ENCODE data around the gene CLCNKA. TPM values are rescaled to one million over a fixed set of nuclear protein-coding genes. Genes with fewer than 3 reads are reported as not detected.
"Not testable (repeated sequence)": the region's sequence is repeated elsewhere in the genome, so short reads cannot be mapped to it uniquely, and the experiment has no call there.

Gene CLCNKA
- total RNA-seq, 1 experiment from 2014 or later = not detected

DNA sequence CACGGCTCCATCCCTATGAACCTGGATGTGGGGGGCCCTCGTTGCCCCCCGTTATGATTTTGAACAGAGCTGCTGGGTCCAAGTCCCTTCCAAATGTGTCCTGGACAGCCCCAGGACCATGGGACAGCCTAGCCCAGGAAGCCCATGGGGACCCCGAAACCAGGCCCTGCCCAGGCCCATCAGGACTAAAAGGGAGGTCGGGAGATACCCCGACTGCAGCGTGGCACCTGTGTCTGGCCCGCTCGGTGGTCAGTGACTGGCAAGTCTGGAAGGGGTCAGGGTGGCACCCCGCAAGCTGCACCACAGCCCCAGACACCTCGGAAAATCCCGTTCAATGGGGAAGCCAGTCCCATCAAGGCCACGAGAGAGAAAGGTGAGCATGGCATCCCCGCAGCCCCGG lies 28.2 kb upstream of the CLCNKA start:
- no peak for DNase-seq
- Histone ChIP-seq H4K20me1 (ENCODE audit: insufficient read depth, low read depth, low read length) (no peaks in the 10 kb centered on the region), H3K4me2 (ENCODE audit: low read depth, low read length, poor library complexity, severe bottlenecking) (no peak overlapping the region), H3K4me1 (ENCODE audit: low read length) (peaks cover 5% of the 10 kb centered on the region), H3K36me3 (ENCODE audit: insufficient read depth, low read length) (no peaks in the 10 kb centered on the region), H3K9ac (ENCODE audit: low read length) (no peak overlapping the region), H3K27ac (ENCODE audit: low read length) (no peak overlapping the region), H2AFZ (ENCODE audit: low read length) (no peak overlapping the region), H3K4me3 (ENCODE audit: low read length) (no peak overlapping the region), H3K9me3 (ENCODE audit: low read length) (no peaks in the 10 kb centered on the region), H3K79me2 (ENCODE audit: low read length) (no peaks in the 10 kb centered on the region), H3K27me3 (ENCODE audit: low read length) (no peaks in the 10 kb centered on the region), H3K9me2 (replicated peaks; ENCODE audit: insufficient read depth, low read length) (no peaks in the 10 kb centered on the region)

DNA sequence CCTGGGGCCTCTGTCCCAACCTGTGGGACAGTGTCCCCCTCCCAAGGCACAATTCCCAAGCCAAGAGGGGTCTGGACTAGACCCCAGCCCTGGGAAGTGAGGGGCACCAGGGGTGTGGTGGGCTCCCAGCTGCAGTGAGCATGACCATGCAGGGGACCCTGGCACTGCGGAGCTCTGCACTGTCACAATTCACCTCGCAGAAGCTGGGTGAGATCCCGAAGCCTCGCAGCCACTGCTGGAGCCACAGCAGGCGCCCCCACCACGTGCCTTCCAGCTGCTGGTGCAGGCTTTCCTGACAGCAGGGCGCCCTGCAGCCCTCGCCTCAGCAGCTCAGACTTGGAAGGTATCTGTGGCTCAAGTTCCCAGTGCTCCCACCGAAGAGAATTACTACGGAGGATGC lies 27.8 kb upstream of the CLCNKA start:
- no peak overlapping the region for H3K4me2 ChIP-seq (ENCODE audit: low read depth, low read length, poor library complexity, severe bottlenecking)
- H3K9ac ChIP-seq (ENCODE audit: low read length) = no peak overlapping the region
- no peaks in the 10 kb centered on the region for H3K36me3 ChIP-seq (ENCODE audit: insufficient read depth, low read length)
- no peaks in the 10 kb centered on the region for H3K79me2 ChIP-seq (ENCODE audit: low read length)
- H3K4me1 ChIP-seq (ENCODE audit: low read length) = peaks cover 5% of the 10 kb centered on the region
- H2AFZ ChIP-seq (ENCODE audit: low read length) = no peak overlapping the region
- no peak overlapping the region for H3K27ac ChIP-seq (ENCODE audit: low read length)
- no peaks in the 10 kb centered on the region for H3K27me3 ChIP-seq (ENCODE audit: low read length)
- DNase-seq = no peak
- no peaks in the 10 kb centered on the region for H3K9me3 ChIP-seq (ENCODE audit: low read length)
- no peak overlapping the region for H3K4me3 ChIP-seq (ENCODE audit: low read length)
- no peaks in the 10 kb centered on the region for H4K20me1 ChIP-seq (ENCODE audit: insufficient read depth, low read depth, low read length)
- no peaks in the 10 kb centered on the region for H3K9me2 ChIP-seq (replicated peaks; ENCODE audit: insufficient read depth, low read length)

DNA sequence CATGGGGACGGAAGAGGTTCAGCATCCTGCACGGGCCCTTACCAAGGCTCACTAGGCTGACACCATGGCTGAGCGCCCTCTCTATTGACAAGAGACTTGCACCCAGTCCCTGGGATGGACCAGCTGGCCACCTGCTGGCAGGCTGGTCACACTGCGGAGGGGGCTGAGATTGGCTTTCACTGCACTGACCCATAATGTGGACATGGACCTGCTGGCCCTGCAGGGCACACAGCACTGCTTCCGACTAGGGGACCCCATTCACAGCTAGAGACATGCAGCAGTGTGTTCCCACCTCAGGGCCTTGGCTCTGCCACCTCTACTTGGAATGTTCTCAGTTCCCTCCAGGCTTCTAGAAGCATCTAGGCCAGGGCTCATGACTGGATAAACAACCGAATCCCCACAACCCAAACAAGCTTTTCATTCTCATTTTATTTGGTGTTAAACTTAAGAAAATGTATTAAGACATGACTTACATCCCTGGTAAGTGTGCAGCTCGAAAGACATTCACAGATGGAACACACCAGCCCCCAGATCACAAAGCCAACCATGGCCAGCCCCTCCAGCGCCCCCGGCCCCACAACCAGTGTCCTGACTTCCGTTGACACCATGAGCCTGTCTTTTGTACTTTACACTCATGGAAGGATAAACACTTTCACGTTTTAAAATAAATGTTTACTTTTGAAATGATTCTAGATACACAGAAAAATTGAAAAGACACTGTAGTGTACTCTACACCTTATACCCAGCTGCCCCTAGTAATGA lies 27.1 kb upstream of the CLCNKA start:
- Histone ChIP-seq H4K20me1 (ENCODE audit: insufficient read depth, low read depth, low read length) (no peaks in the 10 kb centered on the region), H3K27me3 (ENCODE audit: low read length) (no peaks in the 10 kb centered on the region), H3K4me1 (ENCODE audit: low read length) (peaks cover 5% of the 10 kb centered on the region), H3K4me2 (ENCODE audit: low read depth, low read length, poor library complexity, severe bottlenecking) (no peak overlapping the region), H3K9me3 (ENCODE audit: low read length) (no peaks in the 10 kb centered on the region), H2AFZ (ENCODE audit: low read length) (no peak overlapping the region), H3K9ac (ENCODE audit: low read length) (no peak overlapping the region), H3K79me2 (ENCODE audit: low read length) (no peaks in the 10 kb centered on the region), H3K27ac (ENCODE audit: low read length) (no peak overlapping the region), H3K4me3 (ENCODE audit: low read length) (no peak overlapping the region), H3K36me3 (ENCODE audit: insufficient read depth, low read length) (no peaks in the 10 kb centered on the region), H3K9me2 (replicated peaks; ENCODE audit: insufficient read depth, low read length) (no peaks in the 10 kb centered on the region)
- peak; percentile 52 for DNase-seq

DNA sequence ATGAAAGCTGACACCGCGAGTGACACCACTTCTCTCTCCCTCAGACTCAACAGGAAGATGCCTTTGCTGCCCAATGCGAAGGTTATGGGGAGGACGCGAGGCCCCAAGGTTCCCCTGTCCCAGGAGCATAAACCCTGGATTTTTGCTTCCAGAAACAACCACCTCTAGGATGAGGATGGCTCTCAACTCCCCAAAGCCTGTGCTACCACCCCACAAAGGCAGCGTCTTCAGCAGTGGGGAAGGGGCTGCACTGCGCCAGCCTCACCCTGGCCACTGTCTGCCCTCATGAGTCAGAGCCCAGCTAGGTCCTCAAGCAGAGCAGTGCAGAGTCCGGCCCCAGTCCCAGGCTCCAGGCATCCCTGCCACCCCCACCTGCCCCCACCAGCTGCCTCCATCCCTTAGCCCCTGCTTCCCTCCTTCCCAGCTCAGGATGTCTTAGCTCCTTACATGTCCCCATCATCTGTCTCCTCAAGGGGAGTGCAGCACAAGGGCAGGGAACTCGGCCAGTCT lies 24.7 kb upstream of the CLCNKA start:
- H3K4me2 ChIP-seq (ENCODE audit: low read depth, low read length, poor library complexity, severe bottlenecking) = no peak overlapping the region
- H4K20me1 ChIP-seq (ENCODE audit: insufficient read depth, low read depth, low read length) = no peaks in the 10 kb centered on the region
- H3K9ac ChIP-seq (ENCODE audit: low read length) = no peak overlapping the region
- H2AFZ ChIP-seq (ENCODE audit: low read length) = no peak overlapping the region
- H3K27ac ChIP-seq (ENCODE audit: low read length) = no peak overlapping the region
- H3K4me3 ChIP-seq (ENCODE audit: low read length) = no peak overlapping the region
- H3K4me1 ChIP-seq (ENCODE audit: low read length) = peaks cover 5% of the 10 kb centered on the region
- H3K9me3 ChIP-seq (ENCODE audit: low read length) = no peaks in the 10 kb centered on the region
- no peaks in the 10 kb centered on the region for H3K27me3 ChIP-seq (ENCODE audit: low read length)
- DNase-seq = no peak
- no peaks in the 10 kb centered on the region for H3K79me2 ChIP-seq (ENCODE audit: low read length)
- H3K36me3 ChIP-seq (ENCODE audit: insufficient read depth, low read length) = no peaks in the 10 kb centered on the region
- no peaks in the 10 kb centered on the region for H3K9me2 ChIP-seq (replicated peaks; ENCODE audit: insufficient read depth, low read length)

DNA sequence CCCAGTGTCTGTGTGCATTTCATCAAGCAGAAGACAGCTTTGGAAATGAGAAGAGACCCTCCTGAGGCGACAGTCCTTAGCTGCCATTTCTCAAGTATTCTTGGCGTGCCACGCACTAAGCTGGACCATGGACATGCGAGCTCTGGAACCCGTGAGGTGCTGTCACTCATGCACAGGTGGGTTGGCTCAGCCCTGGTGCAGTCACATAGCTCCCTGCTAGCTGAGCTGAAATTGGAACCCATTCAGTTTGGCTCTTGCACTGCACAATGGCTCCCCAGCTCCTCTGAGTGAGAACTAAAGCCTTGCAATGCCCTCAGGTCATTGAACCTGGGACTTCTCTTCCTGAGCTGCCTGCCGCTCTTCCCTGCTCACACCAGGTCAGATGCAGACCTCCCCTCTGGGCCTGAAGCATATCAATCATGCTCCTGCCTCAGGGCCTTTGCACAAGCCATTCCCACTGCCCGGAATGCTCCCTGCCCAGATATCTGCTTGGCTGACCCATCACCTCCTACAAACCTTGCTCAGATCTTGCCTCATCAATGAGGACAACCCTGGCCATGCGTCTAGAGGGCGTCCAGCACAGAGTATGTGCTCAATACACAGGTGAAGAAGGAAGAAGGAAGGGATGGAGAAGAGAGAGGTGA lies 24.1 kb upstream of the CLCNKA start:
- H3K79me2 ChIP-seq (ENCODE audit: low read length) = no peaks in the 10 kb centered on the region
- H3K9ac ChIP-seq (ENCODE audit: low read length) = no peak overlapping the region
- no peak overlapping the region for H3K27ac ChIP-seq (ENCODE audit: low read length)
- H3K9me3 ChIP-seq (ENCODE audit: low read length) = no peaks in the 10 kb centered on the region
- no peaks in the 10 kb centered on the region for H3K36me3 ChIP-seq (ENCODE audit: insufficient read depth, low read length)
- H3K27me3 ChIP-seq (ENCODE audit: low read length) = no peaks in the 10 kb centered on the region
- no peak overlapping the region for H3K4me2 ChIP-seq (ENCODE audit: low read depth, low read length, poor library complexity, severe bottlenecking)
- no peaks in the 10 kb centered on the region for H4K20me1 ChIP-seq (ENCODE audit: insufficient read depth, low read depth, low read length)
- no peak overlapping the region for H3K4me3 ChIP-seq (ENCODE audit: low read length)
- peaks cover 5% of the 10 kb centered on the region for H3K4me1 ChIP-seq (ENCODE audit: low read length)
- H2AFZ ChIP-seq (ENCODE audit: low read length) = no peak overlapping the region
- no peaks in the 10 kb centered on the region for H3K9me2 ChIP-seq (replicated peaks; ENCODE audit: insufficient read depth, low read length)
- DNase-seq = no peak

DNA sequence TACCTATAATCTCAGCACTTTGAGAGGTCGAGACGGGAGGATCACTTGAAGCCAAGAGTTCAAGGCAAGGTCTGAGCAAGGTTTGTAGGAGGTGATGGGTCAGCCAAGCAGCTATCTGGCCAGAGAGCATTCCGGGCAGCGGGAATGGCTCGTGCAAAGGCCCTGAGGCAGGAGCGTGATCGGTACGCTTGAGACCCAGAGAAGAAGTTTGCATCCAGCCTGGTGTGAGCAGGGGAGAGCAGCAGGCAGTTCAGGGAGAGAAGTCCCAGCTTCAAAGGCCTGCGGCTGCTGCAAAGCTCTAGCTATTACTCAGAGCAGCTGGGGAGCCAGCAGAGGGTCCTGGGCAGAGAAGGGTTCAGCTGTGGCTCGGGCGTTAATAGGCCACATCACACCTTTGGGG lies 22.9 kb upstream of the CLCNKA start:
- no peak overlapping the region for H3K4me3 ChIP-seq (ENCODE audit: low read length)

DNA sequence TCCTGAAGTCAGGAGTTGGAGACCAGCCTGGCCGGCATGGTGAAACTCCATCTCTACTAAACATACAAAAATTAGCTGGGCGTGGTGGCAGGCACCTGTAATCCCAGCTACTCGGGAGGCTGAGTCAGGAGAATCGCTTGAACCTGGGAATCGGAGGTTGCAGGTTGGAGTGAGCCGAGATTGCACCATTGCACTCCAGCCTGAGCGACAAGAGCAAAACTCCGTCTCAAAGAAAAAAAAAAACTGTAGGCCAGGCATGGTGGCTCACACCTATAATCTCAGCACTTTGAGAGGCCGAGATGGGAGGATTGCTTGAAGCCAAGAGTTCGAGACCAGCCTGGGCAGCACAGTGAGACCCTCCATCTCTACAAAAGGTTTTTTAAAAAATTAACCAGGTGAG lies 20.6 kb upstream of the CLCNKA start:
- not testable (repeated sequence) for DNase-seq; H3K27me3 ChIP-seq (ENCODE audit: low read length); H4K20me1 ChIP-seq (ENCODE audit: insufficient read depth, low read depth, low read length); H3K4me2 ChIP-seq (ENCODE audit: low read depth, low read length, poor library complexity, severe bottlenecking); H3K79me2 ChIP-seq (ENCODE audit: low read length); H3K27ac ChIP-seq (ENCODE audit: low read length); H2AFZ ChIP-seq (ENCODE audit: low read length); H3K4me3 ChIP-seq (ENCODE audit: low read length); H3K9me3 ChIP-seq (ENCODE audit: low read length); H3K9ac ChIP-seq (ENCODE audit: low read length); H3K9me2 ChIP-seq (replicated peaks; ENCODE audit: insufficient read depth, low read length); H3K36me3 ChIP-seq (ENCODE audit: insufficient read depth, low read length)
- H3K4me1 ChIP-seq (ENCODE audit: low read length) = peaks cover 21% of the 10 kb centered on the region

More for the DNA sequence above, 22.9 kb upstream of the CLCNKA start:
- H3K36me3 ChIP-seq (ENCODE audit: insufficient read depth, low read length) = no peaks in the 10 kb centered on the region
- no peak overlapping the region for H3K4me2 ChIP-seq (ENCODE audit: low read depth, low read length, poor library complexity, severe bottlenecking)
- no peaks in the 10 kb centered on the region for H3K9me2 ChIP-seq (replicated peaks; ENCODE audit: insufficient read depth, low read length)
- H3K79me2 ChIP-seq (ENCODE audit: low read length) = no peaks in the 10 kb centered on the region
- no peak for DNase-seq
- H3K4me1 ChIP-seq (ENCODE audit: low read length) = peaks cover 5% of the 10 kb centered on the region
- no peak overlapping the region for H3K9ac ChIP-seq (ENCODE audit: low read length)
- H4K20me1 ChIP-seq (ENCODE audit: insufficient read depth, low read depth, low read length) = no peaks in the 10 kb centered on the region
- H3K27me3 ChIP-seq (ENCODE audit: low read length) = no peaks in the 10 kb centered on the region
- H3K27ac ChIP-seq (ENCODE audit: low read length) = no peak overlapping the region
- H2AFZ ChIP-seq (ENCODE audit: low read length) = no peak overlapping the region
- H3K9me3 ChIP-seq (ENCODE audit: low read length) = no peaks in the 10 kb centered on the region

DNA sequence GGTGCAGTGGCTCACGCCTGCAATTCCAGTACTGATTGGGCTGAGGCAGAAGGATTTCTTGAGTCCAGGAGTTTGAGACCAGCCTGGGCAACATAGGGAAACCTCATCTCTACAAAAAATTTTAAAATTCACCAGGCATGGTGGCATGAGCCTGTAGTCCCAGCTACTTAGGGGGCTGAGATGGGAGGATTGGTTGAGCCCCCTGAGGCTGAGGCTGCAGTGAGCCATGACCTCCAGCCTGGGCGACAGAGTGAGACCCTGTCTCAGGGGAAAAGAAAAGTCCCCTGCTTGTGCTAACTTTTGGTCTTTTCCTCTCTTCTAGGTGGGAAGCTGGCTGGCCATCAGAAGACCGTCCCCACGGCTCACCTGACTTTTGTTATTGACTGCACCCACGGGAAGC lies 16.2 kb upstream of the CLCNKA start:
- Histone ChIP-seq H3K9me2 (replicated peaks; ENCODE audit: insufficient read depth, low read length) (no peaks in the 10 kb centered on the region), H3K4me1 (ENCODE audit: low read length) (peaks cover 22% of the 10 kb centered on the region), H3K4me3 (ENCODE audit: low read length) (no peak overlapping the region), H2AFZ (ENCODE audit: low read length) (no peak overlapping the region), H3K9ac (ENCODE audit: low read length) (no peak overlapping the region), H3K9me3 (ENCODE audit: low read length) (no peaks in the 10 kb centered on the region), H3K79me2 (ENCODE audit: low read length) (no peaks in the 10 kb centered on the region), H3K4me2 (ENCODE audit: low read depth, low read length, poor library complexity, severe bottlenecking) (no peak overlapping the region), H3K27me3 (ENCODE audit: low read length) (no peaks in the 10 kb centered on the region), H3K36me3 (ENCODE audit: insufficient read depth, low read length) (no peaks in the 10 kb centered on the region), H4K20me1 (ENCODE audit: insufficient read depth, low read depth, low read length) (no peaks in the 10 kb centered on the region), H3K27ac (ENCODE audit: low read length) (no peak overlapping the region)
- no peak for DNase-seq
